Caco-2 (cell line): ENCODE data around the gene PLEKHA4. TPM values are rescaled to one million over a fixed set of nuclear protein-coding genes. Genes with fewer than 3 reads are reported as not detected.
A peak's percentile ranks its signal among the peaks of the same experiment; 100 is the strongest.
"Not testable (repeated sequence)": the region's sequence is repeated elsewhere in the genome, so short reads cannot be mapped to it uniquely, and the experiment has no call there.

Source experiments
- BruUV-seq: library from RNA; stranded (reverse); fragments of 400-500 nt; replicated peaks from 2 replicates; lab custom pipeline; 2021; lab: Mats Ljungman, UMichigan
- CTCF ChIA-PET: fragments of 300-600 bp; sonication (Branson Sonifier 250); formaldehyde crosslinking; loops from one replicate; lab custom pipeline; 2022; ENCODE audit warnings: antibody characterized with exemption; lab: Charles Lee
- POLR2A ChIA-PET: fragments of 300-600 bp; sonication (Branson Sonifier 250); formaldehyde crosslinking; loops from one replicate; lab custom pipeline; 2022; ENCODE audit warnings: antibody characterized with exemption; lab: Charles Lee
- DNase-seq, 2 experiments: peaks; one replicate each; pipeline versions ENCODE4 v3.0.0 to v3.0.0-alpha.2; 2020 to 2022
- H3K27me3 ChIP-seq: replicated peaks from 2 replicates; pipeline ENCODE4 v1.6.0; 2011; ENCODE audit warnings: low read length; ENCODE audit not compliant: control insufficient read depth, insufficient read depth
- H3K36me3 ChIP-seq: 2 replicates; pipeline ENCODE4 v1.5.1; 2011; ENCODE audit warnings: low read length; ENCODE audit not compliant: control insufficient read depth, insufficient read depth
- H3K4me1 ChIP-seq: fragments of 250-450 bp; sonication (Bioruptor Pico); 2 replicates; pipeline ENCODE4 v1.5.1; 2020; ENCODE audit warnings: mild to moderate bottlenecking
- H3K4me3 ChIP-seq: 2 replicates; pipeline ENCODE4 v1.5.1; 2011; ENCODE audit warnings: low read depth, mild to moderate bottlenecking, control low read depth, low read length
- H3K9me3 ChIP-seq: fragments of 250-450 bp; sonication (Bioruptor Pico); 2 replicates; pipeline ENCODE4 v1.5.1; 2020; ENCODE audit warnings: mild to moderate bottlenecking, moderate library complexity
- H3K27ac Mint-ChIP-seq: one replicate; pipeline ENCODE4 v1.8.0; 2022; ENCODE audit warnings: mixed read lengths; ENCODE audit not compliant: unreplicated experiment
- H3K27me3 Mint-ChIP-seq: one replicate; pipeline ENCODE4 v1.8.0; 2022; ENCODE audit warnings: mixed read lengths; ENCODE audit not compliant: insufficient read depth, unreplicated experiment
- H3K36me3 Mint-ChIP-seq: one replicate; pipeline ENCODE4 v1.8.0; 2022; ENCODE audit warnings: mild to moderate bottlenecking, mixed read lengths; ENCODE audit not compliant: insufficient read depth, unreplicated experiment
- H3K4me1 Mint-ChIP-seq: one replicate; pipeline ENCODE4 v1.8.0; 2022; ENCODE audit warnings: low read depth, mixed read lengths; ENCODE audit not compliant: unreplicated experiment
- H3K4me3 Mint-ChIP-seq: one replicate; pipeline ENCODE4 v1.8.0; 2022; ENCODE audit warnings: mild to moderate bottlenecking, moderate library complexity, mixed read lengths; ENCODE audit not compliant: unreplicated experiment
- H3K9me3 Mint-ChIP-seq: one replicate; pipeline ENCODE4 v1.8.0; 2022; ENCODE audit warnings: mixed read lengths; ENCODE audit not compliant: unreplicated experiment
- intact Hi-C: fragments of 100-400 bp; cut with micrococcal nuclease; formaldehyde crosslinking; loops from one replicate; pipeline ENCODE4 v1.10.0; 2022; ENCODE audit not compliant: unreplicated experiment
- total RNA-seq: library from RNA; stranded (reverse); gene quantifications from 2 replicates; pipeline ENCODE4 v1.2.3, GENCODE V29; 2022
- TF ChIP-seq, protein P1 (sequence below), 2 experiments: fragments of 200-600 bp in 1 of 2; IDR thresholded peaks; 1 replicate in 1 of 2; 2 replicates in 1 of 2; pipeline versions ENCODE4 v1.5.1 to v1.8.0; 2011 to 2022; ENCODE audit warnings: antibody characterized with exemption in 1 of 2, control low read depth in 1 of 2, inconsistent platforms in 1 of 2, low read depth in 1 of 2, low read length in 1 of 2, mild to moderate bottlenecking in 1 of 2, moderate library complexity in 1 of 2; ENCODE audit not compliant: insufficient read depth in 1 of 2, severe bottlenecking in 1 of 2, unreplicated experiment in 1 of 2

Gene PLEKHA4
- total RNA-seq, 1 experiment from 2014 or later, result 3.9 TPM

DNA sequence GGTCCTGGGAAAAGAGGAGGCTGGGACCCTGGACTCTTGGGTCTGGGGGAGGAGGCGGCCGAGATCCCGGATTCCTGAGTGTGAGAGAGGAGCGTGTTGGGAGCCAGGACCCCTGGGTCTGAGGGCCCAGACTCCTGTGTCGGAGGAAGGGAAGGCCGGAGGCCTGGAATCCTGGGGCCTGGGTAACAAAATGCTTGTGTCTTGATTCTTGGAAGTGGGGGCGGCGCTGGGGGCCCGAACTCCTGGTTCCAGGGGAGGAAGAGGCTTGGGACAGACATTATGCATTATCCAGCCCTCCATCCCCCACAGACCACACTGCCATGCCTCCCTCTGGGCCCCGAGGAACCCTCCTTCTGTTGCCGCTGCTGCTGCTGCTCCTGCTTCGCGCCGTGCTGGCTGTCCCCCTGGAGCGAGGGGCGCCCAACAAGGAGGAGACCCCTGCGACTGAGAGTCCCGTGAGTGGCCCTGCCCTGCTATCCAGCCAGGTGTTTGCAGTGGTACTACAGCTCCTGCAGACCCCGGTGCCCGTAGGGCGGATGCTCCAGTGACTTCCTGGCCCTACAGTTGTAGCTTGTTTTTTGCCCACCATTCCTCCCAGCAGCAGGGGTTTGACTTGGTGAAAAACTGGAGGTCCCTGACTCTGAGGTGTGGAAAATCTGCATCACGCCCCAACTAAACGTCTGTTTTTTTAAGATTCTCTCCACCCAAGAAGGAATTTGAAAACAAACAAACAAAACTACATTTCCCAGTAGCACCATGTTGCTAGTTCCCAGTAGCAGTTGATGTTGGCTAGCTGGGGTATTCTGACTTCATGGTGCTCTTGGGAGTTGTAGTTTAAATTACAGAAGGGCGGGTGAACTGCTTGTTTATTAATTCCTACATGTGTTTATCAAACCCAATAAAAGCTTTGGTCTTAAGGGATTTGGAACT is 32.3 kb upstream of the PLEKHA4 start:
- Mint-ChIP-seq H3K36me3 (peaks cover 41% of the 10 kb centered on the region), H3K9me3 (no peaks in the 10 kb centered on the region), H3K27ac (peak overlapping the region; percentile 89), H3K4me1 (peaks cover 13% of the 10 kb centered on the region), H3K27me3 (no peaks in the 10 kb centered on the region), H3K4me3 (peak overlapping the region; percentile 92)
- ChIA-PET POLR2A (interaction anchor here (0.6 to 1.6 kb wide), 14 partner anchors 22 to 96 kb away, joined by 3 to 16 read pairs (median 4); partner anchors contain the start of genes BAX, DHDH, GYS1 and PPP1R15A), CTCF (interaction anchor here (0.7 to 1.9 kb wide), 9 partner anchors 32 to 197 kb away, joined by 4 to 12 read pairs (median 6); partner anchors contain the start of gene DHDH)
- 0 out of 2 replicates have a peak, but pooled peaks cover 13% of the 10 kb centered on the region for H3K4me1 ChIP-seq
- peak overlapping the region; percentile 76 for H3K4me3 ChIP-seq
- no peaks in the 10 kb centered on the region for H3K27me3 ChIP-seq
- no peak for DNase-seq
- intact Hi-C loops, result loop anchor here (1.0 to 2.0 kb wide), 4 partner anchors 27 to 63 kb away; partner anchors contain the start of genes BAX and DHDH
- TF ChIP-seq, protein P1, sequence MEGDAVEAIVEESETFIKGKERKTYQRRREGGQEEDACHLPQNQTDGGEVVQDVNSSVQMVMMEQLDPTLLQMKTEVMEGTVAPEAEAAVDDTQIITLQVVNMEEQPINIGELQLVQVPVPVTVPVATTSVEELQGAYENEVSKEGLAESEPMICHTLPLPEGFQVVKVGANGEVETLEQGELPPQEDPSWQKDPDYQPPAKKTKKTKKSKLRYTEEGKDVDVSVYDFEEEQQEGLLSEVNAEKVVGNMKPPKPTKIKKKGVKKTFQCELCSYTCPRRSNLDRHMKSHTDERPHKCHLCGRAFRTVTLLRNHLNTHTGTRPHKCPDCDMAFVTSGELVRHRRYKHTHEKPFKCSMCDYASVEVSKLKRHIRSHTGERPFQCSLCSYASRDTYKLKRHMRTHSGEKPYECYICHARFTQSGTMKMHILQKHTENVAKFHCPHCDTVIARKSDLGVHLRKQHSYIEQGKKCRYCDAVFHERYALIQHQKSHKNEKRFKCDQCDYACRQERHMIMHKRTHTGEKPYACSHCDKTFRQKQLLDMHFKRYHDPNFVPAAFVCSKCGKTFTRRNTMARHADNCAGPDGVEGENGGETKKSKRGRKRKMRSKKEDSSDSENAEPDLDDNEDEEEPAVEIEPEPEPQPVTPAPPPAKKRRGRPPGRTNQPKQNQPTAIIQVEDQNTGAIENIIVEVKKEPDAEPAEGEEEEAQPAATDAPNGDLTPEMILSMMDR (IDR thresholded peaks at IDR 0.05; ENCODE audit: insufficient read depth in 1 of 2, low read depth in 1 of 2, low read length in 1 of 2, severe bottlenecking in 1 of 2, unreplicated experiment in 1 of 2), result no peak
- BruUV-seq, result TSS peak; percentile 86
- H3K9me3 ChIP-seq, result no peaks in the 10 kb centered on the region
- H3K36me3 ChIP-seq, result 0 out of 2 replicates have a peak, but pooled peaks cover 2% of the 10 kb centered on the region

DNA sequence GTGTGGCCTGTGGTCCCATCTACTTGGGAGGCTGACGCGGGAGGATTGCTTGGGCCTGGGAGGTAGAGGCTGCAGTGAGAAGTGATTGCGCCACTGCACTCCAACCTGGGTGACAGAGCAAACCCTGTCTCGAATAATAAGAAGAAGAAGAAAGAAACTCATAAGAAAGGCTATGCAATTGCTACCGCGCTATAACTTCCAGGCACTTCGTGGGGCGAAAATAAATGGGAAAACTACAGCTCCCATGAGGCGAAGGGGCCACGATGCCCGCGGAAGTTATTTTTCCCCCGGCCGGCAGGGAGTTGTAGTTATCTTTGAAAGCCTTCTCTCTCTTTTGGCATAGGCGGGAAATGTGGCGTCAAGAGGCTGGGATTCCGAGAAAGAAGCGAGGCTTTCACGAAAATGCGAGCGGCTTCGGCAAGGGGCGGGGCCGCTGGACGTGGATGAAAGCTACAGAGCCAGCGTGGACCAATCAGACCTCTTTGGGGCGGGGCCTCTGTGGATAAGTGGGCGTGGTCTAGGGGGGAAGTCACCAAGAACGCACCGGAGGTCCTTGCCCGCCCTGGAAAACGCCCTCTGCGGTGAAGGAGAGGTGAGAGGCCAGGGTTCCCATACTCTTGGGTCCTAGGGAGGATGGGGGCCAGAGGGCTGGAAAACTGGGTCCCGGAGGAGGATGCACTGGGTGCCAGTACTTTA is 31.5 kb upstream of the PLEKHA4 start, which contains the start of gene NUCB1:
Gene NUCB1 (plus strand): TSS at position 532 of the 696 bp plus-strand sequence. CDS start 485 bp downstream, outside the sequence.
- Histone ChIP-seq H3K4me1 (0 out of 2 replicates have a peak, but pooled peaks cover 13% of the 10 kb centered on the region), H3K36me3 (0 out of 2 replicates have a peak, but pooled peaks cover 2% of the 10 kb centered on the region), H3K9me3 (no peaks in the 10 kb centered on the region), H3K4me3 (peak within 1 kb of the TSS; percentile 76), H3K27me3 (no peaks in the 10 kb centered on the region)
- ChIA-PET POLR2A (interaction anchor here (0.6 to 1.6 kb wide), 16 partner anchors 13 to 97 kb away, joined by 3 to 16 read pairs (median 4); partner anchors contain the start of genes BAX, DHDH, GYS1 and PPP1R15A), CTCF (interaction anchor here (0.6 to 1.9 kb wide), 13 partner anchors 19 to 198 kb away, joined by 3 to 12 read pairs (median 5); partner anchors contain the start of genes DHDH, GYS1 and RUVBL2)
- intact Hi-C loops, result loop anchor here (1.0 to 2.0 kb wide), 4 partner anchors 27 to 63 kb away; partner anchors contain the start of genes BAX and DHDH
- H3K9me3 Mint-ChIP-seq, result no peaks in the 10 kb centered on the region
- peak within 1 kb of the TSS; percentile 89 for H3K27ac Mint-ChIP-seq
- peak; percentile 100 for DNase-seq
- H3K36me3 Mint-ChIP-seq, result peaks cover 34% of the 10 kb centered on the region
- H3K4me3 Mint-ChIP-seq, result peak within 1 kb of the TSS; percentile 92
- TSS peak; percentile 99 for BruUV-seq
- H3K27me3 Mint-ChIP-seq, result no peaks in the 10 kb centered on the region
- TF ChIP-seq, protein P1 (IDR thresholded peaks at IDR 0.05; ENCODE audit: insufficient read depth in 1 of 2, low read depth in 1 of 2, low read length in 1 of 2, severe bottlenecking in 1 of 2, unreplicated experiment in 1 of 2), result peak in 1 of 2 experiments; percentile 38
- peaks cover 13% of the 10 kb centered on the region for H3K4me1 Mint-ChIP-seq

GRCh38 chr19:48899386-48899749 is 31.0 kb upstream of the PLEKHA4 start:
- H3K36me3 ChIP-seq, H3K27me3 Mint-ChIP-seq, H3K9me3 Mint-ChIP-seq, BruUV-seq, H3K27me3 ChIP-seq, H3K9me3 ChIP-seq, DNase-seq, intact Hi-C loops: not testable (repeated sequence)
- Mint-ChIP-seq H3K4me3 (peak overlapping the region; percentile 92), H3K27ac (peak overlapping the region; percentile 89), H3K4me1 (peaks cover 13% of the 10 kb centered on the region), H3K36me3 (peaks cover 28% of the 10 kb centered on the region)
- 0 out of 2 replicates have a peak, but pooled peaks cover 13% of the 10 kb centered on the region for H3K4me1 ChIP-seq
- CTCF ChIA-PET, result interaction anchor here (0.6 to 1.9 kb wide), 11 partner anchors 19 to 198 kb away, joined by 3 to 12 read pairs (median 5); partner anchors contain the start of genes GYS1 and RUVBL2
- POLR2A ChIA-PET, result interaction anchor here (0.6 to 1.6 kb wide), 13 partner anchors 12 to 97 kb away, joined by 3 to 16 read pairs (median 7); partner anchors contain the start of genes BAX, DHDH, GYS1 and PPP1R15A
- peak overlapping the region; percentile 76 for H3K4me3 ChIP-seq
